Stimulated activated CD4-positive, alpha-beta T cell treated with anti-CD3 and anti-CD28 coated beads, TNF-alpha, amount 100 ng/mL, for 4 hours (primary cell): ENCODE data around the gene GSTM5.
"Not testable (repeated sequence)": the region's sequence is repeated elsewhere in the genome, so short reads cannot be mapped to it uniquely, and the experiment has no call there.

ENCODE experiments used
- DNase-seq, 3 experiments: peaks; one replicate each; pipeline ENCODE4 v3.0.0-alpha.2; 2020; ENCODE audit warnings: low read depth in 3 of 3

GSTM5 gene

DNA sequence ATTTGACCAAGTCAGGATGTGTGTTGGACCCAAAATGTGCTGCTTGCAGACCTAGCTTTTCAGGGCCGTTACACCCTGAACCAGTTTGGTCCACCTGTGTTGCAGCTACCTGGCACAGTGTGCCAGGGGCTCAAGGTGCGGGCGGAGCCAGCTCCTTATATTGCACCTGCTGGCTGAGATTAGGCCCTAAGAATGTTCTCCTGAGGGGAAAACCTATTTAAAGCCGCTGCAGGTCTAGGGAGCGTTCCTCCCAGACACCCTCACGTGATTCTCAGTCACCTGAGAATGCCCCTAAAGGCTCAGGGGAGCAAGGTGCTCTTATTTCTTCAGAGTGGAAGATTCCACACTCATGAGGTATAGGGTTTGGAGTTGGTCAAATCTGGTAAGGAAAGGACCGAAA, 16.8 kb downstream of the GSTM5 start:
- DNase-seq: no peak

DNA sequence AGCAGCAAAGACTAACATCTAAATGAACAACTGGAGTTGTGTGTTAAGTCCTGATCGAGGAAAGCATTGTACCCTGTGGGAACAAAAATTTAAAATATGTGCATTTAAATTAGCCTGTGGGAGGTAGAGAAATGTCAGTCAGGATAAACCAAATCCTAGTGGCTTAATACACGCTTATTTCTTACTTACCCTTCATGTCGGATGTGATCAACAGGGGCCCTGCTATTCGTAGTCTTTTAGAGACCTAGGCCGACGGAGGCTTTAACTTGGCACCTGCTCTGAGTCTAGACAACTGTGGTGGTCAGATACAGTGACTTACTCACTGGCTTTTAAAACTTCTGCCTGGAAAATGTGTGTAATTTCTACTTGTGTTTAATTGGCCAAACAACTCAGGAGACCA, 18.6 kb downstream of the GSTM5 start:
- no peak for DNase-seq

- no peak for DNase-seq
Observed at GRCh38 chr1:109732390-109732881, 20.4 kb downstream of the GSTM5 start.

DNA sequence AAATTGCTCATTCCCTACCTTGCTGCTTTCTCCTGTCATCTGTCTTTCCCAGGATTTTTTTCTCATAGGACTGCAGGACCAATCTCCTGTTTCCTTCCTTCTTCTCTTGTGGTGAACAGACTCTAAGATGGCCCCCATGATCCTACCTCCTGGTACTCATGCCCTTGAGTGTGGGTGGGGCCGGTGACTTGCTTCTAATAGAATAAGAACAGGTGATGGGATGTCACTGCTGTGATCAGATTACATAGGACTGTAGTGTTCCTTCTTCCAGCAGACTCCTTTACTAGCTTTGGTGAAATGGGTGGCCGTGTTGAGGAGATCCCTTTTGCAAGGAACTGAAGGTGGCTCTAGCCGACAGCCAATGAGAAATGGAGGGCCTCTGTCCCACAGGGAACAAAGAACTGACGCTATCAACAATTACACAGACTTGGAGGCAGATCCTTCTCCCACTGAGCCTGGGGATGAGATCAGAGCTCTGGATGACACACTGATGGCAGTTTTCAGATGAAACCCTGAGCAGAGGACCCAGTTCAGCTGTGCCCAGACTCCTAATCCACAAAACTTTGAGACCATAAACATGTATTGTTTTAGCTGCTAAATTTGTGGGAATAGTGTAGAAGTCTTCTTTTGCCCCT, 21.3 kb downstream of the GSTM5 start:
- no peak for DNase-seq

DNA sequence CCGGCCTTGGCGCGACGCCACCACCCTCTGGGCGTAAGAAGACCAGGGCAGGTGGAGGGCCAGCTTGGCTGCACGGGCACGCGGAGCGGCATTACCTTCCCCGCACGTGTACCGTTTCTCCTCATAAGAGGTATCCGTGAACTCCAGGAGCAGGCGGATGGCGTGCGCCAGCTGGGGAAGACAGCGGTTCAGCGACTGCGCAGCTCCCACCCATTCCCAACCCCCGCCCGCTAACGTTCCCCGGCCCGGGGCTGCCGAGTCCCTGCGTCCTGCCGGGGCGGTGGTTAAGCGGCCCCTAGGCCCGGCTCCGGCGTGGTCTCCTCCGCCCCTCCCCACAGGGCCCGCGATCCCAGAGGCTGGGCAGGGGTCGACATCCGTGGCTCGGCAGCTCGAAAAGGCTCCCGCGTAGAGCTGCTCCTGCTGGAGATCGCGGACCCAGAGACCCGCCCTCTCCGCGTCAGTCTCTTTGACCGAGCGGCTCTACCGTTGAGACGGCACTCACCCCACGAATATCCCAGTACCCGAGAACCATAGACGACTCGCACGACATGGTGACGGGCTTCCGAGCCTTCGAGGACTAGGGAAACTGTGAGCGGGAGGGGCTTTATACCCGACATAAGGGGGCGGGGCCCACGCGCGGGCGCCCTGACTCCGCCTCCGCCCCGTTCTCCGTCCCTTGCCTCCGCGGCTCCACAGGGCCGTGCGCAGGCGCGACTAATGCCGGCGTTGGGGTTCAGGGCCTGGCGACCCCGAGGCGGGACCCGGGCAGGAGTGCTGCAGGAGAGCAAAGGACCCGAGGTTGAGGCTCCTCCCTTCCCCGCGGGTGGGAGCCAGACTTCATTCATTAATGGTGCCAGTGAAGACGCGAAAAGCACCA, 27.9 kb downstream of the GSTM5 start:
- peak; percentile 67 to 76 (median 73) for DNase-seq

DNA sequence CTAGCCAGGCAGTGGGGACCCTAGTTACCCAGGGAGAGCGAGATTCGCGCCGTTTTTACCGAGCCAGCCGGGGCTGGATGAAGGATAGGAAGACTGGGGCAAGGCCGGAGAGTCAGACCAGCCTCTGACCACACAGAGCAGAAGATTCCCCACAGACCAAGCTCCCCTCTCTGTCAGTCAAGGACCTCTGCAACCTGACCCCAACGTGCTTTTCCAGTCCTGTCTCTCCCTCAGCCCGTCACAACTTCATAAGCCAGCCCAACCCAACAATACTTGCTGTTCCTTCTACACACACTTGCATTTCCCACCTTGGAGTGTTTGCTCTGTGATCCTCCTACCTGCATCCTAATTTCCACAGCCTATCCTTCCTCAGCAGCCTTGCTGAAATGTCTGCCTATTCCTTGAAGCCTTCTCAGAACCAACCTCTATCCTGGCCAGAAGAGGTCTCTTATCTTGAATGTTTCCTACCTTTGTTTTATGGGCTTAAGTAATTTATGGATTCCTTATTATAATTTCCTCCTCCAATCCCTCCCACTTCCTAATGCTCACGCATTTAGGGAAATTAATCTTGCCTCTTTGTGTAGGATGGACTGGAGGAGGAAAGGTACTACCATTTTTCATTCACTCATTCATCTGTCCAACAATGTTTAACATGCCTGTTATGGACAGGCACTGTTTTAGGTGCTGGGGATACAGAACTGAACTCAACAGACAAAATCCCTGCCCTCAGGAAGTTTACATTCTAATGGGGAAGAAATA, 28.7 kb downstream of the GSTM5 start, which contains the start of gene GSTM3:
TSS of gene GSTM3 (minus strand) at position 424 of the 759 bp plus-strand sequence. CDS start 751 bp downstream, outside the sequence.
- no peak for DNase-seq

DNA sequence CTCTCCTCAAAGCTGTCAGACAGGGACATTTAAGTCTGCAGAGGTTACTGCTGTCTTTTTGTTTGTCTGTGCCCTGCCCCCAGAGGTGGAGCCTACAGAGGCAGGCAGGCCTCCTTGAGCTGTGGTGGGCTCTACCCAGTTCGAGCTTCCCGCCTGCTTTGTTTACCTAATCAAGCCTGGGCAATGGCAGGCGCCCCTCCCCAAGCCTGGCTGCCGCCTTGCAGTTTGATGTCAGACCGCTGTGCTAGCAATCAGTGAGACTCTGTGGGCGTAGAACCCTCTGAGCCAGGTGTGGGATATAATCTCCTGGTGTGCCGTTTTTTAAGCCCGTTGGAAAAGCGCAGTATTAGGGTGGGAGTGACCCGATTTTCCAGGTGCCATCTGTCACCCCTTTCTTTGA, 36.3 kb downstream of the GSTM5 start:
- not testable (repeated sequence) for DNase-seq

DNA sequence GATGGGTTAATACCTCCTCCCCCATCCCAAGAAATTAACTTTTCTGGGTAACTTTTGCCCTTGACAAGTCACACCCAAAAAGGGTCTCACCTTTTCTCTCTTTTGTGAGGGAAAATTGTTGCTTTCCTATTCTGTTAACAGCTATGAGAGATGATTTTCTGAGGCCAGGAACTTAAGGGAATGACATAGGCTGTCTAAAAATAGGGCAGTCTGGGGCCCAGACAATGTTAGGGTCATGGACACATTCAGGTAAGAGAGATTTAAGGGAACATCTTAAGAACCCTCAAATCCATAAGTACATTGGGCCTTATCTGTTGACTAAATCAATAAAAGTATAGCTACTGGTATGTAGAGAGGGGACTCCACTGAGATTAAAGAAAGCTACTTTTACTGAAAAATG, 37.2 kb downstream of the GSTM5 start:
- DNase-seq: no peak

GRCh38 chr1:109750241-109750882, 38.3 kb downstream of the GSTM5 start:
- DNase-seq: no peak

- DNase-seq: no peak
Observed at GRCh38 chr1:109750920-109751319, 38.9 kb downstream of the GSTM5 start.

DNA sequence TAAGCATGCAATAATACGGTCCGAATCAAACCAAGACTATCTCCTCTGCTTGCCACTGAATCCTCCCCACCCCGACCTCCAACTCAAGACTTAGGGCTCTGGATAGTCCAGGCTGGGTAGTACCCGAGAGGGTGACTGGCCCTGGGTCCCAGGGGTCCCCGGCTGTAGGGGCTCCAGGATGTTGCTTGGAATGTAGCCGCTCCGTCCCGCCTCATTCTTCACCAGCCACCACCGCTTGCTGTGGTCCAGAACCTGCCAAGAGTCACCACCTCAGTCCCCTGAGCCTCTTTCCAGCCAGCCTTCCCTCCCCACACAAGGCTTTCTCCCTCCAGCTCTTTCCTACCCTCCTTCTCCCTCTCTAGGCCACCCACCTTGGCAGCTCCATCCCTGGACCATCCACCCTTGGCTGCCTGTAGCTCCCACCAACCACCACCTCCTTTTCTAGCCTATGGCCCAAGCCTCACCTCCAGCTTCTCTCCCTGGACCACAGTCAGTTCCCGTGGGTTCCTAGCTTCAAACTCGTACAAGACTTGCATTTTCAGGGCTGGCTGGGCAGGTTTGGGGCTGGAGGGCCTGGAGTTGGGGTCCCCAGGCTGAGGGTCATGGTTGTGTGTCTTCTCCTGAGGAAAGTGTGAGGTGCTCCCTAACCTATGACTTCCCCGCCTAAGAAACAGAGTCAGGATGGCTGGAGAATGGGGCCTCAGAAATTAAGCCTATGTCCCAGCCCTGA, 39.6 kb downstream of the GSTM5 start:
- no peak for DNase-seq

DNA sequence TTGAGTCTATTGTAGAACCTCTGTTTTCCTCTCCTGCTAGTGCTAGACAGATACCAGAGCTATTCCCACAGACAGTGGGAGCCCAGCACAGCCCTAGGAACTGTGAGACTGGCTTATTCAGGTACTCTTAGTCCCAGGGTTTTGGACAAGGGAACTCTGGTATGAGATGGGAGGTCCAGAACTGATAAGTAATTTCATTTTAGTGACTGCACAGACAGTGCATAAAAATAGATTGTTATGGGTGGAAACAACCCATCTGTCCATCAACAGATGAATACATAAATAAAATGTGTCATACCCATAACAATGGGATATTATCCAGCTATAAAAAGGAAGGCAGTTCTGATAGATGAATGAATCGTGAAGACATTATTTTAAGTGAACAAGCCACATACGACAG, 42.7 kb downstream of the GSTM5 start:
- DNase-seq: no peak

DNA sequence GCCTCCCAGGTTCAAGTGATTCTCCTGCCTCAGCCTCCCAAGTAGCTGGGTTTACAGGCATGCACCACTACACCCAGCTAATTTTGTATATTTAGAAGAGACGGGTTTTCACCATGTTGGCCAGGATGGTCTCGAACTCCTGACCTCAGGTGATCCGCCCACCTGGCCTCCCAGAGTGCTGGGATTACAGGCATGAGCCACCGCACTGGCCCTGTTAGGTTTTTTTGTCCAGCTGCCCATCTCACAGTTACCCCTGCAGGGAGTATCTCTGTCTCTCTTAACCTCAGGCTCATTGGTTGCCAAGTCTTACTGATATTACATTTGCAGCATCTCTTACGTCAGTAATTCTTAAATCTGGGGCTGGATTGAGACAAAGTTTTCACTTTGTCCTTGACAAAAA, 44.3 kb downstream of the GSTM5 start:
- not testable (repeated sequence) for DNase-seq

DNA sequence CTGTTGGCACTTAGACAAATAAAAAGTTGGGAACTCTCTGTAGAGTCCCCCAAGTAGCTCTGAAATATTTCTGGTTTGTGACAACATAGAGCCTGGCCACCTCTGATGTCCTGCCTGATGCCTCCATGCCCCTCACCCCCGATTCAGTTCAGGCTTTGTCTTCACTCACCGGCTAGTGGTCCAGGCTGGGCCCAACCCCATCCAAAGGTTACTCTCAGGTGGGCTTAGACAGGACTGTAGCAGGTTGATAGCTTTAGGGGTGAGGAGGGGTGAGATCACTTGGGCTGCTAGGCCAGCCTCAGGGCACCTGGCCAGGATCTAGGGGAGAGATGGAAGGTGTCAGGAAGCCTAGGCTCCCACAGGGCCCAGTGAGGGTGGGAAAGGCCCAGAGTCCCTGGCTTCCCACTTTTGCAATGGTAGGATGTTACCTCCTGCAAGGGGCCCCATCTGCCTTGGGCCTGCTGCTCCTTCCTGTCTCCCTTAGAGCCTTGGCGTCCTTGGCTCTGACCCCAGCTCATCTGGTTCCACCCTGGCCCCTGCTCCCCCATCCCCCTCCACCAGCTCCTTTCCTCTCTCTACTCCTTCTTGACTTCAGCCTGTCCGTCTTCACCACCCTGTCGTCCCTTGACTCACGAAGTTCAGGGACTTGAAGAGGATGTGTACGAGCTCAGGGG, 44.9 kb downstream of the GSTM5 start:
- DNase-seq: no peak

- no peak for DNase-seq
Observed at GRCh38 chr1:109757936-109758786, 46.1 kb downstream of the GSTM5 start.

- no peak for DNase-seq
Observed at GRCh38 chr1:109759513-109760334, 47.7 kb downstream of the GSTM5 start.

- DNase-seq: no peak
Observed at GRCh38 chr1:109760581-109761226, 48.7 kb downstream of the GSTM5 start.
